SH-SY5Y (cell line): Measurements from ENCODE around the gene HEG1.

Experiments
- GATA2 ChIP-seq: IDR thresholded peaks from 2 replicates; pipeline ENCODE4 v1.6.1; 2011; ENCODE audit warnings: mild to moderate bottlenecking, low read depth, low read length
- GATA3 ChIP-seq: IDR thresholded peaks from 2 replicates; pipeline ENCODE4 v1.6.1; 2011; ENCODE audit warnings: low read depth, mild to moderate bottlenecking, low read length, moderate library complexity

GRCh38 chr3:125052624-125053303 is 3.0 kb downstream of the HEG1 start:
- TF ChIP-seq GATA2: no peak
- TF ChIP-seq GATA3: no peak
